OCI-LY3 (cell line): ENCODE measurements around the gene HOXD8.

Experiments
- H2AFZ ChIP-seq: fragments of 200-600, 300-600 bp; shearing (Covaris generic); 2 replicates; pipeline ENCODE4 v1.6.0; 2014; ENCODE audit warnings: antibody characterized with exemption, low read depth, low read length
- H3K27ac ChIP-seq: fragments of 200-600, 300-600 bp; sonication (generic); 2 replicates; pipeline ENCODE4 v1.5.1; 2014; ENCODE audit warnings: mild to moderate bottlenecking, low read length, moderate library complexity, mixed read lengths
- H3K27me3 ChIP-seq: fragments of 200-600, 300-600 bp; sonication (generic); 2 replicates; pipeline ENCODE4 v1.6.1; 2014; ENCODE audit warnings: low read depth, low read length, mixed read lengths
- H3K36me3 ChIP-seq: fragments of 200-600, 300-600 bp; sonication (generic); replicated peaks from 2 replicates; pipeline ENCODE3; 2014; ENCODE audit warnings: low read depth, low read length, mixed read lengths
- H3K4me1 ChIP-seq: fragments of 300-600, 200-600 bp; sonication (generic); 2 replicates; pipeline ENCODE4 v1.6.1; 2014; ENCODE audit warnings: low read length, mixed read lengths
- H3K4me2 ChIP-seq: fragments of 200-600, 300-600 bp; sonication (generic); 2 replicates; pipeline ENCODE4 v1.6.1; 2014; ENCODE audit warnings: low read length, mixed read lengths
- H3K4me3 ChIP-seq: fragments of 300-600, 200-600 bp; sonication (generic); 2 replicates; pipeline ENCODE4 v1.5.1; 2014; ENCODE audit warnings: antibody characterized with exemption, mild to moderate bottlenecking, low read length, moderate library complexity
- H3K79me2 ChIP-seq: fragments of 300-600, 200-600 bp; shearing (Covaris generic); 2 replicates; pipeline ENCODE4 v1.6.1; 2014; ENCODE audit warnings: mild to moderate bottlenecking, low read length, mixed read lengths
- H3K9ac ChIP-seq: fragments of 300-600, 200-600 bp; shearing (Covaris generic); 2 replicates; pipeline ENCODE4 v1.6.0; 2014; ENCODE audit warnings: mild to moderate bottlenecking, low read length, moderate library complexity
- H3K9me3 ChIP-seq: fragments of 200-600, 300-600 bp; shearing (Covaris generic); 2 replicates; pipeline ENCODE4 v1.6.1; 2014; ENCODE audit warnings: low read length, mixed read lengths; ENCODE audit not compliant: insufficient read depth
- H4K20me1 ChIP-seq: fragments of 200-600, 300-600 bp; sonication (generic); 2 replicates; pipeline ENCODE4 v1.6.1; 2016; ENCODE audit warnings: low read length, mixed read lengths; ENCODE audit not compliant: insufficient read depth
- EZH2phosphoT487 ChIP-seq: fragments of 200-600 bp; shearing (Covaris generic); IDR thresholded peaks from 2 replicates; pipeline ENCODE4 v1.6.1; 2018; ENCODE audit warnings: antibody characterized with exemption, mixed run types, low read depth
- TF ChIP-seq, protein P1 (sequence below): fragments of 200-600, 300-600 bp; sonication (generic); IDR thresholded peaks from 2 replicates; pipeline ENCODE4 v1.5.1; 2014; ENCODE audit warnings: antibody characterized with exemption, low read length, low read depth

The HOXD8 gene

GRCh38 chr2:176134035-176134434, 4.5 kb downstream of the HOXD8 start:
- Histone ChIP-seq H3K79me2 (no peaks in the 10 kb centered on the region), H3K27ac (no peak overlapping the region), H4K20me1 (no peaks in the 10 kb centered on the region), H3K4me3 (no peak overlapping the region), H3K27me3 (no peaks in the 10 kb centered on the region), H3K9me3 (no peaks in the 10 kb centered on the region), H2AFZ (no peak overlapping the region), H3K4me2 (no peak overlapping the region), H3K4me1 (no peaks in the 10 kb centered on the region), H3K9ac (no peak overlapping the region), H3K36me3 (no peaks in the 10 kb centered on the region)
- TF ChIP-seq, protein P1, sequence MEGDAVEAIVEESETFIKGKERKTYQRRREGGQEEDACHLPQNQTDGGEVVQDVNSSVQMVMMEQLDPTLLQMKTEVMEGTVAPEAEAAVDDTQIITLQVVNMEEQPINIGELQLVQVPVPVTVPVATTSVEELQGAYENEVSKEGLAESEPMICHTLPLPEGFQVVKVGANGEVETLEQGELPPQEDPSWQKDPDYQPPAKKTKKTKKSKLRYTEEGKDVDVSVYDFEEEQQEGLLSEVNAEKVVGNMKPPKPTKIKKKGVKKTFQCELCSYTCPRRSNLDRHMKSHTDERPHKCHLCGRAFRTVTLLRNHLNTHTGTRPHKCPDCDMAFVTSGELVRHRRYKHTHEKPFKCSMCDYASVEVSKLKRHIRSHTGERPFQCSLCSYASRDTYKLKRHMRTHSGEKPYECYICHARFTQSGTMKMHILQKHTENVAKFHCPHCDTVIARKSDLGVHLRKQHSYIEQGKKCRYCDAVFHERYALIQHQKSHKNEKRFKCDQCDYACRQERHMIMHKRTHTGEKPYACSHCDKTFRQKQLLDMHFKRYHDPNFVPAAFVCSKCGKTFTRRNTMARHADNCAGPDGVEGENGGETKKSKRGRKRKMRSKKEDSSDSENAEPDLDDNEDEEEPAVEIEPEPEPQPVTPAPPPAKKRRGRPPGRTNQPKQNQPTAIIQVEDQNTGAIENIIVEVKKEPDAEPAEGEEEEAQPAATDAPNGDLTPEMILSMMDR, result no peak
- TF ChIP-seq EZH2phosphoT487, result no peak

DNA sequence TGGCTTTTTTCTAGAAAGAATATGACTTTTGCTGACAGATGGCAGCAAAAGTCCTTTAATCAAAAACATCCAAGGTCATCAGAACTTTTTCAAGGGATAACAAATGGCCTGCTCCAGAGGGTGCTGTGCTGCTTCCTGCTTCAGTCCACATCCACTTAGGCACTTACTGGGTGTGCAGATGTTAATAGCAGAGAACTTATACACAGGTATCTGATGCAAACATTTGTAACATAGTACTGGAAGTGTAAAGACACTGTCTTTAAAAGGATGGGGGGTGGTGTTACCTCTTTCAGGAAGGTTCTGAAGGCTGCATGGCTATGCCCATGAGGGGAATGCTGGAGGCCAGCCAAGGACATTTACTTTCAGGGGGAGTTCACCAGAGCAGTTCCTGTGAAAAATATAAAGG, 5.5 kb downstream of the HOXD8 start:
- Histone ChIP-seq H3K9me3 (no peaks in the 10 kb centered on the region), H3K9ac (no peak overlapping the region), H4K20me1 (no peaks in the 10 kb centered on the region), H3K79me2 (no peaks in the 10 kb centered on the region), H3K4me2 (no peak overlapping the region), H3K36me3 (no peaks in the 10 kb centered on the region), H3K27me3 (no peaks in the 10 kb centered on the region), H2AFZ (no peak overlapping the region), H3K4me1 (no peaks in the 10 kb centered on the region), H3K27ac (no peak overlapping the region), H3K4me3 (no peak overlapping the region)
- TF ChIP-seq, protein P1, result no peak; the same call in 1 of the 2 replicates
- TF ChIP-seq EZH2phosphoT487, result no peak

GRCh38 chr2:176136374-176137251, 7.1 kb downstream of the HOXD8 start:
- Histone ChIP-seq H4K20me1 (no peaks in the 10 kb centered on the region), H3K79me2 (no peaks in the 10 kb centered on the region), H3K9ac (no peak overlapping the region), H3K4me2 (no peak overlapping the region), H3K4me1 (0 out of 2 replicates have a peak, but pooled peaks cover 5% of the 10 kb centered on the region), H3K9me3 (no peaks in the 10 kb centered on the region), H2AFZ (no peak overlapping the region), H3K4me3 (no peak overlapping the region), H3K27me3 (no peaks in the 10 kb centered on the region), H3K36me3 (no peaks in the 10 kb centered on the region), H3K27ac (no peak overlapping the region)
- TF ChIP-seq, protein P1, result no peak
- no peak for TF ChIP-seq EZH2phosphoT487

DNA sequence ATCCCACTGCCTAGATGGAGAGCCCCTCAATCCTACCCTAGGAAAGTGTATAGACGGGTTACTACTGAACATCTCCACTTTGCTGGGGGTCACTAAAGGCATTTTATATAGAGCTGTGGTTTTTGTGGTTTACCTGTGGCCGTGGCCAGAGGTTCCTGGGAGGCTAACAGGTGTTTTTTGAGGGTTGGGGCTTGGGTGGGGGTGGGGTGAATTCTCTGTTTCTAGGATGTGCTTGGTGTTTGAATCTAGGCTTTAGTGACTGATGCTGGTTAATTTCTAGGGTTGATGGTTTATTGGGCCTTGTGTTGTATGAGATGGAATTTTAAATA, 7.7 kb downstream of the HOXD8 start:
- Histone ChIP-seq H3K27ac (no peak overlapping the region), H4K20me1 (no peaks in the 10 kb centered on the region), H3K27me3 (no peaks in the 10 kb centered on the region), H3K4me3 (no peak overlapping the region), H3K79me2 (no peaks in the 10 kb centered on the region), H3K4me1 (0 out of 2 replicates have a peak, but pooled peaks cover 5% of the 10 kb centered on the region), H3K9ac (no peak overlapping the region), H3K36me3 (no peaks in the 10 kb centered on the region), H3K4me2 (no peak overlapping the region), H2AFZ (no peak overlapping the region), H3K9me3 (no peaks in the 10 kb centered on the region)
- TF ChIP-seq, protein P1, result no peak
- no peak for TF ChIP-seq EZH2phosphoT487
